Transverse colon (tissue), 4 donors: Measurements from ENCODE around the gene TIAM1. TPM values are rescaled to one million over a fixed set of nuclear protein-coding genes. Genes with fewer than 3 reads are reported as not detected.

Experiments
- DNase-seq: peaks from one replicate; pipeline ENCODE4 v3.0.0-alpha.2; 2019
- H3K27ac ChIP-seq, 4 donors: fragments of 200-600 bp; sonication (generic); 2 replicates each; pipeline ENCODE4 v1.5.1; 2016 to 2018; ENCODE audit warnings: inconsistent platforms in 4 of 4
- H3K27me3 ChIP-seq: fragments of 200-600 bp; sonication (generic); 2 replicates; pipeline ENCODE4 v1.5.1; 2017; ENCODE audit warnings: inconsistent platforms
- H3K36me3 ChIP-seq, 4 donors: fragments of 200-600 bp; sonication (generic); 2 replicates each; pipeline ENCODE4 v1.5.1; 2017 to 2019; ENCODE audit warnings: inconsistent platforms in 4 of 4
- H3K4me1 ChIP-seq, 4 donors: fragments of 200-600 bp; sonication (generic); 2 replicates each; pipeline ENCODE4 v1.5.1; 2017 to 2020; ENCODE audit warnings: inconsistent platforms in 4 of 4
- H3K4me3 ChIP-seq, 4 donors: fragments of 200-600 bp; sonication (generic); 1 replicate in 1 of 4; 2 replicates in 3 of 4; pipeline versions ENCODE4 v1.5.1 to v1.6.1; 2017 to 2019; ENCODE audit warnings: inconsistent platforms in 4 of 4
- H3K9me3 ChIP-seq, 2 donors: fragments of 200-600 bp; sonication (generic); 2 replicates each; pipeline ENCODE4 v1.5.1; 2017 to 2019; ENCODE audit warnings: inconsistent platforms in 2 of 2
- CTCF ChIP-seq, 5 experiments: fragments of 200-600 bp in 3 of 5; fragments of 450-650 bp in 2 of 5; sonication (generic) in 3 of 5; IDR thresholded peaks; 1 replicate in 2 of 5; 2 replicates in 3 of 5; pipeline ENCODE4 v1.5.1; 2016 to 2017; ENCODE audit warnings: antibody characterized with exemption in 5 of 5, inconsistent platforms in 3 of 5, mild to moderate bottlenecking in 2 of 5, moderate library complexity in 1 of 5
- EP300 ChIP-seq: sonication (generic); formaldehyde crosslinking; IDR thresholded peaks from one replicate; pipeline ENCODE4 v1.6.1; 2017; ENCODE audit warnings: antibody characterized with exemption, low read depth
- POLR2A ChIP-seq: fragments of 450-650 bp; IDR thresholded peaks from one replicate; pipeline ENCODE4 v1.6.1; 2016; ENCODE audit warnings: antibody characterized with exemption, mild to moderate bottlenecking, moderate library complexity
- POLR2AphosphoS5 ChIP-seq, 3 donors: sonication (generic); formaldehyde crosslinking; IDR thresholded peaks; one replicate each; pipeline ENCODE4 v1.6.1; 2016; ENCODE audit warnings: antibody characterized with exemption in 3 of 3
- WGBS, 2 donors: methylation state at CpG; one replicate each; pipeline ENCODE4 v1.1.5; 2018; ENCODE audit warnings: low coverage in 1 of 2; 5-methylcytosine and 5-hydroxymethylcytosine counted together
- in situ Hi-C, 4 donors: fragments of 200-750 bp; cut with MboI; loops; one replicate each; pipeline versions ENCODE4 v1.15.0 to v1.15.1; 2017; ENCODE audit warnings: low sequenced_read_pairs in 3 of 4, low pct_ligation_motif_present in 1 of 4, low pct_unique_long_range_greater_than_20kb in 1 of 4
- intact Hi-C: fragments of 100-400 bp; cut with DNase I; formaldehyde crosslinking; loops from one replicate; pipeline ENCODE4 v1.15.1; 2023; ENCODE audit warnings: low total_unique reads
- total RNA-seq, 4 donors: library from RNA; depleted of rRNA; stranded (reverse); fragments of >200 nt; gene quantifications; one replicate each; pipeline ENCODE4 v1.1.0, GENCODE V29; 2016

TIAM1 gene
- total RNA-seq, 4 donors from 2014 or later: 4.5 to 18.9 (median 6.5) TPM

- no peak overlapping the region for H3K27ac ChIP-seq
- H3K36me3 ChIP-seq: no peaks in the 10 kb centered on the region
- TF ChIP-seq CTCF (IDR thresholded peaks at IDR 0.05): no peak
- no peak for DNase-seq
- 73 to 75% methylated on average over 5 of the region's 5 CpGs for WGBS, 2 donors
- no peaks in the 10 kb centered on the region for H3K9me3 ChIP-seq
- intact Hi-C loops: loop anchor here (5.0 kb wide), 2 partner anchors 388 to 403 kb away; no protein-coding TSS in a partner anchor
- no peak overlapping the region for H3K4me3 ChIP-seq
- H3K27me3 ChIP-seq: no peaks in the 10 kb centered on the region
- in situ Hi-C loops: loop anchor here in 3 of 4 donors (5.0 to 10.0 kb wide), 3 partner anchors 390 to 410 kb away; no protein-coding TSS in a partner anchor
- peaks cover 0 to 4% (median 0%) of the 10 kb centered on the region in 4 donors for H3K4me1 ChIP-seq
These were observed 149.4 kb downstream of the TIAM1 start for GRCh38 chr21:31194510-31195293.

- intact Hi-C loops (loop anchor here (5.0 kb wide), 1 partner anchor 404 kb away; no protein-coding TSS in a partner anchor), in situ Hi-C loops (loop anchor here in 2 of 4 donors (10.0 kb wide), 2 partner anchors 391 to 411 kb away; no protein-coding TSS in a partner anchor)
- TF ChIP-seq POLR2A: no peak
- no peak for TF ChIP-seq POLR2AphosphoS5 (IDR thresholded peaks at IDR 0.05)
- no peak for TF ChIP-seq EP300
- TF ChIP-seq CTCF (IDR thresholded peaks at IDR 0.05): no peak
- Histone ChIP-seq H3K27me3 (no peaks in the 10 kb centered on the region), H3K4me1 (peaks cover 0 to 4% (median 0%) of the 10 kb centered on the region in 4 donors), H3K4me3 (no peak overlapping the region), H3K9me3 (no peaks in the 10 kb centered on the region), H3K36me3 (no peaks in the 10 kb centered on the region), H3K27ac (no peak overlapping the region)
- no peak for DNase-seq
- 95 to 97% methylated on average over 7 to 12 of the region's 12 CpGs for WGBS, 2 donors
These were observed 150.3 kb downstream of the TIAM1 start for GRCh38 chr21:31193761-31194160.

GRCh38 chr21:31191553-31191952 is 152.5 kb downstream of the TIAM1 start:
- no peaks in the 10 kb centered on the region for H3K27me3 ChIP-seq
- H3K4me1 ChIP-seq: no peaks in the 10 kb centered on the region
- WGBS, 2 donors: 73 to 76% methylated on average over 3 of the region's 3 CpGs
- TF ChIP-seq POLR2AphosphoS5 (IDR thresholded peaks at IDR 0.05) (no peak), POLR2A (no peak), EP300 (no peak), CTCF (IDR thresholded peaks at IDR 0.05) (no peak)
- H3K27ac ChIP-seq: no peak overlapping the region
- no peak for DNase-seq
- intact Hi-C loops: loop anchor here (5.0 kb wide), 1 partner anchor 406 kb away; no protein-coding TSS in a partner anchor
- H3K36me3 ChIP-seq: no peaks in the 10 kb centered on the region
- H3K4me3 ChIP-seq: no peak overlapping the region
- in situ Hi-C loops: loop anchor here in 2 of 4 donors (10.0 kb wide), 2 partner anchors 393 to 413 kb away; no protein-coding TSS in a partner anchor
- H3K9me3 ChIP-seq: no peaks in the 10 kb centered on the region

GRCh38 chr21:31190516-31190915 is 153.5 kb downstream of the TIAM1 start:
- H3K9me3 ChIP-seq: no peaks in the 10 kb centered on the region
- DNase-seq: no peak
- no peaks in the 10 kb centered on the region for H3K36me3 ChIP-seq
- 88% methylated on average over 5 of the region's 5 CpGs for WGBS, 2 donors
- in situ Hi-C loops: loop anchor here in 2 of 4 donors (10.0 kb wide), 2 partner anchors 394 to 414 kb away; no protein-coding TSS in a partner anchor
- no peaks in the 10 kb centered on the region for H3K4me1 ChIP-seq
- H3K27ac ChIP-seq: no peak overlapping the region
- TF ChIP-seq POLR2AphosphoS5 (IDR thresholded peaks at IDR 0.05): no peak
- TF ChIP-seq POLR2A: no peak
- TF ChIP-seq EP300: no peak
- no peak for TF ChIP-seq CTCF (IDR thresholded peaks at IDR 0.05)
- no peaks in the 10 kb centered on the region for H3K27me3 ChIP-seq
- intact Hi-C loops: loop anchor here (5.0 kb wide), 1 partner anchor 407 kb away; no protein-coding TSS in a partner anchor
- no peak overlapping the region for H3K4me3 ChIP-seq
